ENCODE results near the gene SYS1.
"Not testable (repeated sequence)": the region's sequence is repeated elsewhere in the genome, so short reads cannot be mapped to it uniquely, and the experiment has no call there.

The SYS1 gene

DNA sequence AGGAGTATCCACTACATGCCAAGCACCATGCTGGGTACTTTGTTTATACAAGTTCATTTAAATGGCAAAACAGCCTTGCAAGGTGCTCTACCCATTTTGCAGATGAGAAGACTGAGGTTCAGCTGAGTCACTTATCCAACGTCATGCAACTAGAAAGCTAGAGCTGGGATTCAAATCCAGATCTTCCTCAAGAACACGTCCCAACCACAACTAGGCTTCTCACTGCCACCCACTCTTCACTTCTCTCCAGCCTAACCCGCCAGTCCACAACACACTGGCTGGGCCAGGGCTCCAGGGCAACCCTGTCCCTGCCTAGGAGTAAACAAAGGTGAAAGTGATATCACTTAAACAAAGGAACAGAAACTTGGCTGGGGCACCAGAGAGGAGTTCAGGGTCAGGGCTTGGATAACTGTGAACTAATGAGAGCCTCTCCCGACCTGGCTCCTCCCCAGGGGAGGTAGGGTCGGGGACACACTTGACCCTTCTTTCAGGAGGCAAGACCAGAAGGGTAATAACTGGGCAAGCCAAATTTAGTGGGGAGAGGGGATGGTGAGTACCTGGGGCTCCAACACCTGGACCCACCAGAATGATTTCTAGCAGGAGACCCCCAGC lies 22.6 kb upstream of the SYS1 start:
- no peak for DNase-seq

DNA sequence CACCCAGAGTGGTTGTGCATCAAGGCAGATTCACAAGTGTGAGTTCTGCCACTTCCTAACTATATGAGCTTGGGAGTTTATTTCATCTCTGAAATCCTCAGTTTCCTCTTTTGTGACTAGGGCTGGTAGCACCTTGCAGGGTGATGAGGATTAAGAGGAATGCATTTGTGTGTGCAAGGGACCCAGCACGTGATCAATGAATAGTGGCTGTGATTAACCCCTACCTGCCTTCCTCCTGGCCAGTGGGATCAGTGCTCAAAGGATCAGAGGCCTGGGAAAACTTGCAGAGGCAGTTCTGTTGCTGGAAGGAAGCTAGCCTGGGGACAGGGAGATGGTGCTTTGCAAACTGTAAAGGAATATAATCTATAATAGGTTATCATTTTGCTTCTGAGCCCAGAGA lies 22.0 kb upstream of the SYS1 start:
- no peak for DNase-seq

DNA sequence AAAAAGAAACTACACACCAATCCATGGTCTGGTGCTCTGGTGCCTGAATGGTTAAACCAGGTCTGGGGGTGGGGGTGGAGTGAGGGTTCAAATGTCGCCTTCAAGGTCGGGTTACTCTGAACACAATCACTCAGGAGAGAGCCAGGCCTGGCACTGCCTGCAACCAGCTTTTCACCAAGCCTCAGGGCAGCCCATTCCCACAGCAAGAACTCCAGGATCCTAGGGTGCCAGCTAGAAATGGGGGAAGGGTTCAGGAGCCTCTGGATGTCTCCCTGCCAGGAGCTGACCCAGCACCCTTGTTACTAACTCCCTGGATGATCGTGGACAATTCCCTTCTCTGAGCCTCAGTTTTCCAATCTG lies 21.4 kb upstream of the SYS1 start:
- DNase-seq = no peak

DNA sequence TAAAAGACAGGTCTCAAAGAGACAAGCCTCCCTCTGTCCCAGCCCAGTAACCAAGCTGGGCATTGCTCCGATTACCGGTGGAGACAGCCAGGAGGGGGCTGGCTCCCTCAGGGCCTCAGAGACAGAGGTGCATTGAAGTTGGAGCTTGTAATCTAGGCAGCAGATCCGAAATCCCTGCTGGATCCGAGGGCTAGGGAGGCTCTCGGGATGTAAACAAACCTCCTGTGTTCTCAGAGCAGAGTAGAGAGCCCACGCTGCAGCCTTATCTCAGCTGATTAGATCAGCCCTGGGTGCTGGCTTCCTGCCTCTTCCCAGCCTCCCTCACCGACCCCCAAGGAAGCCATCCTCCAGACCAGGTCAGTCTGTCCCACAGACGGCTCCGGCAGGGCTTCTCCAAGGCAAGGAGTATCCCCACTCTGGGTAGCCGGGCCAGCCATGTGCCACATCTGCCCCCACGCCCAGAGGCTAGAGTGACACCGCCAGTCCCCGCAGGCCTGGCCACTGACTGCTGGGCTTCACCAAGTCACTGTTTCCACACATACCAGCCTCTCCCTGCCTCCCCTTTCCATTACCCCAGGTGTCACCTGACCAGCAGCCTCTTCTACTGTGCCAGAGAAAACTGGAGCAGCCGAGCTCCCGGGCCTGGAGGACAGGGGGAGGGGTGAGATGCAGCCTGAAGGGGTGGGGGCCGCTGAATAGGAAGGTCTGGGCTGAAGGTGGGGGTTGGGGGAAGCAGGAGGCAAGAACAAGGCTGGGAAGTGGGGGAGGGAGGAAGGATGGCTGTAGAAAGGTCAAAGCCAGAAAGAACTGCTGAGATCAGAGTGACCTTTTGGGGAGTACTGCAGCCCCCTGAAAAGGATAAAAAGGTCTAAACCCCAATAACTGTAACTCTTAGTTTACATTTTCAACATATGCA lies 20.8 kb upstream of the SYS1 start:
- no peak for DNase-seq

DNA sequence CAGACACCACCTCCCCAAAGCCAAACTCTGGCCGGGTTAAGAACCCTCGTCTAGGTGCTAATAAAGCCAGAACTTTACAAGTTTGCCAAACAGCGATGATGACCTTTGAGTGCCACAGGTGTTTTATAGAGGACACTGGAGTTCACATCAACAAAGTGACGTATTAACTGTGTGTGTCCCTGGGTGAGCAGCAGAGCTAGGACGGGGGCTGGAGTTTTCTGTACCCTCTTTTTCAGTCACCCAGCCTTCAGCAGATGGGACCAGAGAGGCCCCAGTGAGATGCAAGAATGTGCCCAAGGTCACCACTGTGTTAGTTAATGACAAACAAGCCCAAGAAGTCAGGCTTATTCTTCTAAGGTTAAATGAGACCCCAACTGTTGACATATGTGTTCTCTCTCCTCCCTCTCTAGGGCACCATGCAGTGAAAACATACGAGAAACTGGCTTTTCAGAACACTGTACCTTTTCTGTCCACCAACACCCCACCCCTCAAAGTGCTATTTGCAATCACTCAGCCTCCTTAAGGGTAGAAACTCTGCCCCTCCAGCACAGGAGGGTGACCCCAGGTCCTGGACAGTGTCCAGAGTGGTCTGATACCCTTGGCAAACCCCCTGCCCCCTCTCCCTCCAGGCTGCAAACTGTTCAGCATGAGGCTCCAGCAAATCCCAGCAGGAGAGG lies 20.0 kb upstream of the SYS1 start:
- no peak for DNase-seq

DNA sequence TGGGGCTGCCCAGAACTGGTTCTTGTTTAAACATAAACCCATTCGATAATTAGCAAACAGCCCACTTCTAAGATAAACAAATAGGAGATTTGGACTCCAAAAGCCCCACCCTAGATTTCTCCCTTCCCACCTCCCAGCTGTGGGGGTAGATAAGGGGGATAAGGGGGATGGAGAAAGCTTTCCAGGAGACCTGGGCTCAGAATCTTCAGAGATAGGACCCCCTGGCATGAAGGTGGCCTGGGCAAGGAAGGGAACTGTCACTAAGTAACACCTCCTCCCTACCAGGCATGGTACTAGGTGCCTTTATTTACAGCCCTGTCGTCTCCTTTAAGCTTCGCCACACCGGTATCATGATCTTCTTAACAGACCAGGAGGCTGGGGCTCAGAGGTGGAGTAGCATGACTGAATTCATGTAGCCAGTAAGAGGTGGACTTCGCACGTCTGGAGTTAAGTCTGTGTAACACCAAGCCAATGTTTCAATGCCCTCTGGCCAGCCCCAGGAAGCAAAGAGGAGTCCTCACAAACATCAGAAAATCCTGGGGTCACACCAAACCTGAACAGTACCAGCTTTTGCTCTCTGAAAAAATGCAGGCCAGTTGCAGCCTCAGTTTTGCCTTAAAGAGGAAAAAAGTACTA lies 19.3 kb upstream of the SYS1 start:
- DNase-seq = no peak

DNA sequence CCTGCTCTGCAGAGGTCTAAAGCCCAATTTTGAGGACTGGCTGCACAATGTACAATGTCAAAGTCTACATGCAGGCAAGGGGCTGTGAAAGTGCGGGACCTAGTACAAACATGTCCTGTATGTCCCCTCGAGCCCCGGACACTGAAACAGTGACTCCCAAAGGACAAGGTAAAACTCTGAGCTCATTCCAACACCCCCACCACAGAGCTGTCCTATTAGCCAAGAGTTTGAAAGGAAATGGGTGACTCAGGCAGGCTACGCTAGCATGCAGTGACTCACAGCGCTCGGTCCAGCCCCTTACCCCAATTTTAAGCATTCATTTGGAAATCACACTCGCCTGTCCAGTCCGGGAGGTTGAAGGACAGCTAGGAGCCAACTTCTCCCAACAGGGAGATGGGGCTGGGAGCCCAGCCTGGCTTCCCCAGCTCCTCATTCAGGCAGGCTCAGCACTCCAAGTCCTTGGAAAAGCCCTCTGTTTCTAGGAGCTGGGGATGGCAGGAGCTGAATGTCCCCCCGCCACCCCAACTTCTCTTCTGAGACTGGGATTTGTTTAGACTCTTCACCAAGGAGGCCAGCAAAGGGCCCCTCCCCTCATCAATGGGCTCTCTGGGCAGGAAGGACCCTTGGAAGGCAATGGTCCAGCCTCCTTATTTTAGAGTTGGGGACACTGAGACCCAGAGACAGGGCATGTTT lies 18.6 kb upstream of the SYS1 start:
- DNase-seq = peak; percentile 37

DNA sequence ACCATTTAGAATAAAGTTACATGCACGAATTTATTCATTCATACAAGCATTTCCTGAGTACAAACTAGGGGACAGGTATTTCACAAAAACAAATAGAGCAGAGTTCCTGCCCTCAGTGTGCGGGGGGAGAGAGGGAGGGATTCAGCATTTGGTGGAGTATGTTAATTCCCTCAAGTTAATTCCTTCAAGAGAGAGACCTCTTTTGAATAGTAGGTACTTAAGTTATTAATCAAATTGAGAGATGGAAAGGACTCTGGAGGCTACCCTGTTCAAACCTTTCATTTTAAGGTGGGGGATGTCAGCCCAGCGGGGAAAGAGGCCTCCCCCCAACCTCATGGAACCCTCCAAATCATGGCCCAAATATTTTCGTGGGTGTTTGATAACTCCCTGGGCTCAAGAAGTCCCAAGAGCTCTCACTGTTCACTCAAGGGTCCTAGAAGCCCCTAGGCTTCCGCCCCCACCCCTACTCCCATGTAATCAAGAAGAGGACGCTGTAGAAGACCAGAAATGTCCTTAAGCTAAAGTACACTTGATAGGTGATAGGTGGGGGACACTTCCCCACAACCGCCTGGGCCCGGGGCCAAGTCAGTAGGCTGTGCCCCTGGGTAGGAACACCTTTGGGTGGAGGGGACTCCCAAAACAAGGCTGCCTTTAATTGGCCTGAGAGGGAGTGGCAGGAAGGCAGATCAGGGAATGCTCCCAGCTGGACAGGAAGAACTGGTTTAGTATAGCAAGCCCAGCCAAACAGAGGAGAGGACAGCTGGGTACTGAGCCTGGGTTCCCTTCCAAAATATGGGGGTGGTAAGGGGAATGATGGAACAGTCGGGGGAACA lies 17.6 kb upstream of the SYS1 start:
- no peak for DNase-seq

DNA sequence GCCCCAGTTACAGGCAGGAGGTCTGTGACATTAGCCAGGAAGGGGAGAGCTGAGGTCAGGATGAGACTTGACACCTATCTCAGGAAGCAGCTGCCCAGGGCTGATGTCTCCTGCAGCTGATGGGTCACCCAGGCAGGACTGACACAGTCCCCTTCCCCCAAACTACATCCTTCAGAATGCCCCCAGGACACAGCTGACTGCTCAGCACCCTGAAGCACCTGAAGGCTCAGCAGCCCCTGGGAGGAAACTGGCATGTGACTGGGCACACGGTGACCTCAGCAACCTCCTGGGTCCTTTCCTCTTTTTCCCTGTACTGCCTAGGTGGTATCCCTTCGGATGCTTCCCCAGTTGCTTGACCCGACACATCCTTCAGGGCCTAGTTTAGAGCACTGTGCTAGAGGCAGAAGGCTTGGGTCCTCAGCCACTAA lies 16.7 kb upstream of the SYS1 start:
- peak; percentile 36 for DNase-seq

DNA sequence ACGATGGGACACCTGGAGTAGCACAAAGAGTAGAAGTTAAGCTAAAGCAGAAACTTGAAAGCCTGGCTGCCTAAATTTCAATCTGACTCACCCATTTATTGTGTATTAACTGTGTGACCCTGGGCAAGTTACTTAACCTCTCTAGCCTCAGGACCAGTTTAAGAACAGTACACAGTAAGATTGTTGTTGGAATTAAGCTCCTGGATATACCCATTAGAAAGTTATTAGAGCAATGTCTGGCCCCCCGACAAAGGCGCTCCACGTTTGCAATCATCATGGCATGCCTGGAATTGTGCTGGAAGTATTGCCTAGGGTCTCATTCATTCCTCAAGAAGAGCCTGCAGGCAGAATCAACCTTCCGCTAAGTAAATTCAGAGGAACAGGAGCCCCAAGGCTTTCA lies 16.1 kb upstream of the SYS1 start:
- DNase-seq = peak; percentile 25

DNA sequence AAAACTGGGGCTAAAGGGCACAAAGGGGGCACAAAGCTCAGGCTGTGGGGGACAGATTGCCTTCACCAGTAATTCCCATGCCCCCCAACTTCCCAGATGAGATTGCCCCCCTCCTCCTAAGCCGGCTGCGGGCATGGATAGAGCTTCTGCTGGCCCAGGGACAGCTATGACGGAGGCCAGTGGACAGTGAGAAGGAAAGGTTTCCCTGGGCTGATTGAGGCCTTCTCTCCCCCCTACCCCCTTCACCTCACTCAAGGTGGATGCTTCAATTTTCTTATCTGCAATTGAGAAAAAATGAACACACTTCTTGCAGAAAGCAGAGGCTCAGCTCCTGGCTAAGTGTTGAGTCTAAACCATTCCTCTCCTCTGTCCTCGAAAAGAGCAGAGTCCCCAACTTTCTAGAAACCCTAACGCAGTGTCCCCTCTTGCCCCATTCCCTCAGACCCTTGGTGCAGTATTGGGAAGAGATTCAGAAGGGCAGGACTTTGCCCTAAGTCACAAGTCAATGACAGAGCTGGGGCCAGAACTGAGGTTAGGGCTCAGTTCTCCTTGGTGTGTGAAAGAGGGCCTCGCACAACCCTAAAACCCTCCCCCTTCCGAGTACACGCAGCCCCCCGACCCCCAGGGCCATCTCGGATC lies 15.5 kb upstream of the SYS1 start:
- DNase-seq = no peak

DNA sequence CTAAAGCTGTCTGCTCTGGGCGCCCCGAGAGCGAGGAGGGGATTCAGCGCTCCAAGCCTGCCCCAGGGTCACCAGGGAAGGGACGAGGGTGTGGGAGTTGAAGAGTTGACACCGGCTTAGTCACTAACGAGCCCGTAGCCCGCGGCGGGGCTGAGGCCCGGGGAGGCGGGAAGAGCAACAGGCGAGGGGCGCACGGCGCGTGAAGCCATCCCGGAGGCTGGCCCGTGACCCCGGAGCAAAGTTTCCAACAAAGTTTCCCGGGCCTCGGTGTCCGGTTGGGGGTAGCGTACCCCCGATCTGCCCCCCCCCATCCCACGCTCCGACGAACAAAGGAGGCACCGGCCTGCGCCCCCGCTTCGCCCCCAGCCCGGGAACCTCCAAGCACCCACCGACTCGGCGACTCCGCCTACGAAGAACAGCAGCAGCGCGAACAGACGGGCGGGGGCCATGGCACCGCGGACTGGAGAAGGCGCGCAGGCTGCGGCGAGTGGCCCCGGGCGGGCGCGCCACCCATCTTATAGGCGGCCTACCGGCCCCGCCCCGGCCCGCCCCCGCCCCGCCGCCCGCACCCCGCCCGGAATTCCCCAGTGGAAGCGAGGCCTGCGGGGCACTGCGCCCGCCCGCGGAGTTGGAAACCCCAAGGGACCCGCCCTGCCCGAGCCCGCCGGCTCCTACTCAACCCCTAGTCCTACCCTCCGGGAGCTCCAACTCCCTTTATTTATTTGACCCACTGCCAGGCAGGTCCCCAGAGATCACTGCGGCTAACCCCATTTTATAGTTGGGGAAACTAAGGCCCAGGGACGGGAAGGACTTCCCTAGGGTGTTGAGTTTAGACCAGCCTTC lies 14.8 kb upstream of the SYS1 start, which contains the start of gene SDC4:
Gene SDC4 (minus strand): TSS at position 489 of the 843 bp plus-strand sequence. CDS start 40 bp downstream, at position 449.
- peak; percentile 67 for DNase-seq

DNA sequence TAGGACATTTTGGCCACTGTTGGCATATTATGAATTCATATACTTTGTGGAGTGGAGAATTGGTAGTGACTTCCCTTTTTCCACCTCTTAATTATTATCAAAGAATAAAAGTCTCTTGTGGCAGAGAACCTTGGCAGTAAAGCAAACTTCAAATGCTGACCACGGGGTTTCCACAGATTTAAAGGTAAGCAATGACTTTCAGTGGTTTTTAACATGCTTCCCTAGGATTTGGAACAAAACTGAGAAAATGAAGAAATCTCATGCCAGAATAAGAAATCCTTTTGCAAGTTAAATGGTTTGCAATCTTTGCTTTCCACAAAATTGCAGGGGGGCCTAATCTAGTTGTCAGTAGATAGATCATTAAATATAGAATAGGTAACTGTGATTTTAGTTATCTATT lies 12.7 kb upstream of the SYS1 start:
- no peak for DNase-seq

DNA sequence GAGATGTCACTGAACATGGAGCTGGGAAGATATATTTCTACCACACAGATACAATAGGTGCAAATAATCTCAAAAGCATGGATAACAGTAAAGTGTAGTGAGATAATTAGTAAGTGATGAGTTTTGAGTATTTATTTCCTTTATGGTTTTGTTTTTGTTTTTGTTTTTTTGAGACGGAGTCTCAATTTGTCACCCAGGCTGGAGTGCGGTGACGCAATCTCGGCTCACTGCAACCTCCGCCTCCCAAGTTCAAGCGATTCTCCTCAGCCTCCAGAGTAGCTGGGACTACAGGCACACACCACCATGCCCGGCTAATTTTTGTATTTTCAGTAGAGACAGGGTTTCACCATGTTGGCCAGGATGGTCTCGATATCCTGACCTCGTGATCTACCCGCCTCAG lies 12.2 kb upstream of the SYS1 start:
- DNase-seq = not testable (repeated sequence)

DNA sequence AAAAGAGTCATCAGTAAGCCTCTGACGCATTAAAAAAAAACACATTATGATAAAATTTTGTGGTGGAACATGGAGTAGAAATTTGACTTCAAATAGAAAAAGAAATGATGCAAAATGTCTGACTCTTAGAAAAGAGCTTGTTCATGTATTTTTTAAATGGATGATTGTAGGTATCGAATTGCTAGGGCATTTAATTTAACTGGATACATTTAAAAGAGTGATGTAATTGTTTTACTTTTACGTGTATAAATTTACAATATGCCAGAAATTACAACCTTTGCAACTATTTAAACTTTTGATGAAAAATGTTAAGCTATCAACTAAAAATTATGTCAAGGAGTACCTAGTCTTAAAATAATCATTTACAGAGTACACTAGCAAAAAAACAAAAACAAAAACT lies 10.2 kb upstream of the SYS1 start:
- no peak for DNase-seq

DNA sequence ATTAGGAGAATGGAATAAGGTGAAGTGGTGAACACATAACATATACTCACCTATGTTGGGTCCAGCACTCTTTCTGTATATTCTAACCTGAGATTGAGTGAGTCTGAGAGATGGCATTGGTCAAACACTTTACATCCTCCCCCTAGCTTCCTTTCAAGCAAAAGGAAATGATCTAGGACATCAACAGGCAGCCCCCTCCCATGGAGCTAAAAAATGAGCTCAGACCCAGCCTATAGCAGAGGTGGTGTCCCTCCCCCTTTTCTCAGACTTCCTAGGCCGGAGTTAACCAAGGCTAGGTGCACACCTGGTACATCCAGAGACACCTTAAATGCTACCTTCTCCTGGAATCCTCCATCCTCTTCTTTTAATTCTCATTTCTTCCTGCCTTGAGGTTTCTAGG lies 9.2 kb upstream of the SYS1 start:
- DNase-seq = no peak

DNA sequence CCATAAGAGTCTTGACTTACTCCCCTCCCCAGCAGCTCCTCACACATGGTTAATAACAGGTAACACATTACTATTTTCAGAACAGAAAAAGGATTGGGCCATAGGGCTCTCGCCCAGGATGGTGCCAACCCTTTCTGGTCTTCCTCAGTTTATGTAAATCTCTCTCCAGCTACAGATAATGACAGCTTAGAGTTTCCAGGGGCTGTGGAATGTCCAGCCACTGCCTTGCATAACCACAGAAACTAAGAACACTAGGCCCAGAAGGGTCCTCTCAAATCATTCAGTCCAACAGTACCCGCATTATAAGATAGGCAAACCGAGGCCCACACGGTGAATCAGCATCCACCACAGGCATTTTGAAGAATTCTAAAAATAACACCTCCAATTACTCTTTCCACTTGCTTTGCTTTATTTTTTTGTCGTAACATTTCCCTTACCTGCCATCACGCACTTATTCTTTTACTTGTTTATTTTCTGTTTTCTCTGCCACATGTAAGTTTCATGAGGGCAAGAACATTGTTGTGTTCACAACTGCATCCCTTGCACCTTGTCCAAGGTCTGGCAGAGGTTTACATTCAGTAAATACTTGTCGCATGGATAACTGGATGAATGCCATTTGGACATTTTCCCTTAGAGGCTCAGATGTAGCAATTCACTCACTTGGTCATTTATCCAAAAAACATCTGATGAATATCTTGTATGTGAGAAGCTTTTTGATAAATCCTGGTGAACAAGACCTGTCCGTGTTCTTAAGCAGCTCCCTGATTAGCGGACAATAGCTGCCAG lies 8.3 kb upstream of the SYS1 start:
- peak; percentile 42 for DNase-seq

DNA sequence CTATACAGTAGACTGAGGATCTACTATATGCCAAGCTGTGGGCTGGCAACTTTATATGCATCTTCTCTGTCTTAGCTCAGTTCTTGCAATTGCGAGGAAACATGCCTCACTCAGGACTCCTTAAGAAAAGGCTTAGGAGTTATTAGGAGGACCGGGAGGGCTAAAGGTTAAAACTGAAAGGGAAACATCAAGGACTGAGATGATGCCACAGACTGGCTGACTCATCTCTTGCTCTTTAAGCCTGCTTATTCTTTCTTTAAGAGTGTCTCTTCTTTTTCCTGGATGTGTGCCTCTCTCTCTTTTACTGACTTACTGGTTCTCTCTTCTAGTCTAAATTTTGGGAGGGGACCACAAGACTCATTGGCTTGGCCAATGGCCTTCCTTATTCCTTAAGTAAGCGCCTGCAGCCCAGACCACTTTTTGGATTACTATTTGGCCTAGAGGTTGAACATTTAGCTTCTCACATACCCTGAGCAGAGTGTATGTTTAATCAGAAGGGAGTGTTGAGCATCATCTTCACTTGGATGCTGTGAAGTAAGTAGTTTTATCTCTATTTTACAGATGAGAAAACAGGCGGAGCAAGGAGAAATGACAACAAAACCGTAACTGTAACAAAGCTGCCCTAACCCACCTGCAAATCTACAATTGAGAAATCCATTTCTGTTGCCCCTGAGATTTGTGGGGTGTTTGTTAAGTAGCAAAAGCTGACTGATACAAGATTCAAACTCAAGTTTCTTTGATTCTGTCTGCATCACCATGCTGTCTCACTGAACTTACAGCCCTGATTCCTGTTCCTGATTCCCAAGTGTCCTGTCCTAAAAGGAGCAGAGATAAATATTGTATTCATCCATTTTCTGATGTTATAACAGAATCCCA lies 7.5 kb upstream of the SYS1 start:
- peak; percentile 68 for DNase-seq
